AG04450 (cell line): ENCODE measurements around the gene COBLL1. TPM values are rescaled to one million over a fixed set of nuclear protein-coding genes. Genes with fewer than 3 reads are reported as not detected.
"Not testable (repeated sequence)": the region's sequence is repeated elsewhere in the genome, so short reads cannot be mapped to it uniquely, and the experiment has no call there.

Source experiments
- CTCF ChIA-PET: fragments of 300-600, 350-600 bp; formaldehyde crosslinking; extraction: SDS; loops from one replicate; lab custom pipeline; 2022; ENCODE audit warnings: antibody characterized with exemption, inconsistent platforms; lab: Charles Lee
- POLR2A ChIA-PET: fragments of 350-600 bp; formaldehyde crosslinking; extraction: SDS; loops from one replicate; lab custom pipeline; 2021; ENCODE audit warnings: antibody characterized with exemption, inconsistent platforms; lab: Yijun Ruan, JAX
- DNase-seq: peaks from one replicate; pipeline ENCODE4 v3.0.0-alpha.2; 2011; ENCODE audit warnings: low read depth, low spot score
- H3K27ac ChIP-seq: one replicate; pipeline ENCODE4 v1.5.1; 2012; ENCODE audit warnings: low read depth, low read length, control low read depth
- H3K27me3 ChIP-seq: one replicate; pipeline ENCODE4 v1.6.0; 2012; ENCODE audit warnings: low read length; ENCODE audit not compliant: control insufficient read depth, insufficient read depth
- H3K4me3 ChIP-seq: 2 replicates; pipeline ENCODE4 v1.5.1; 2011; ENCODE audit warnings: mild to moderate bottlenecking, low read depth, low read length, control low read depth
- H3K9me3 ChIP-seq: 2 replicates; pipeline ENCODE4 v1.5.1; 2012; ENCODE audit warnings: low read length; ENCODE audit not compliant: control insufficient read depth, insufficient read depth
- polyA plus RNA-seq: library from polyadenylated mRNA; depleted of rRNA; stranded (reverse); fragments of >200 nt; gene quantifications from 2 replicates; pipeline ENCODE4 v1.2.3, GENCODE V29; 2011
- TF ChIP-seq, protein P1 (sequence below): IDR thresholded peaks from 2 replicates; pipeline ENCODE4 v1.5.1; 2011; ENCODE audit warnings: low read depth, low read length, control low read depth, inconsistent platforms

Gene COBLL1
- polyA plus RNA-seq, 1 experiment, result 0.79 TPM

DNA sequence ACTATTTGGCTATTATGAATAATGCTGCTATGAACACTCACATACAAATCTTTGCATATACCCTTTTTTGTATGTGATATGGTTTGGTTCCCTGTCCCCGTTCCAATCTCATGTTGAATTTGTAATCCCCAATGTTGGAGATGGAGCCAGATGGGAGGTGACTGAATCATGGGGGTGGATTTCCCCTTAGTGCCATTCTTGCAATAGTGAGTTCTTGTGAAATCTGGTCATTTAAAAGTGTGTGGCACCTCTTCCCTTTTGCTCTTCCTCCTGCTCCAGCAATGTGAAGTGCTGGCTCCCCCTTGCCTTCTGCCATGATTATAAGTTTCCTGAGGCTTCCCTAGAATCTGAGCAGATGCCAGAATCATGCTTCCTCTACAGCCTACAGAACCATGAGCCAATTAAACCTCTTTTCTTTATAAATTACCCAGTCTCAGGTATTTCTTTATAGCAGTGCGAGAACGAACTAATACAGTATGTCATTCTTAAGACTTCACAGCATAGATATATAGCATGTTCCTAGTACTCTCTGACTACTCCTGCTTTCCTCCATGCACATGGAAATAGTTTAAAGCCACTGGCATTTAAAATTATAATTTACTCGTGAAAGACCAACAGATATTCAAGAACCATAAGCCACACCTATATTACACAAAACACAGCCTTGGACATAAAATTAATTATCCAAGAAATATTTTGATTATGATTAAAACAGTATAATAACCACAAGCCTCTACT, 75.2 kb downstream of the COBLL1 start:
- TF ChIP-seq, protein P1, sequence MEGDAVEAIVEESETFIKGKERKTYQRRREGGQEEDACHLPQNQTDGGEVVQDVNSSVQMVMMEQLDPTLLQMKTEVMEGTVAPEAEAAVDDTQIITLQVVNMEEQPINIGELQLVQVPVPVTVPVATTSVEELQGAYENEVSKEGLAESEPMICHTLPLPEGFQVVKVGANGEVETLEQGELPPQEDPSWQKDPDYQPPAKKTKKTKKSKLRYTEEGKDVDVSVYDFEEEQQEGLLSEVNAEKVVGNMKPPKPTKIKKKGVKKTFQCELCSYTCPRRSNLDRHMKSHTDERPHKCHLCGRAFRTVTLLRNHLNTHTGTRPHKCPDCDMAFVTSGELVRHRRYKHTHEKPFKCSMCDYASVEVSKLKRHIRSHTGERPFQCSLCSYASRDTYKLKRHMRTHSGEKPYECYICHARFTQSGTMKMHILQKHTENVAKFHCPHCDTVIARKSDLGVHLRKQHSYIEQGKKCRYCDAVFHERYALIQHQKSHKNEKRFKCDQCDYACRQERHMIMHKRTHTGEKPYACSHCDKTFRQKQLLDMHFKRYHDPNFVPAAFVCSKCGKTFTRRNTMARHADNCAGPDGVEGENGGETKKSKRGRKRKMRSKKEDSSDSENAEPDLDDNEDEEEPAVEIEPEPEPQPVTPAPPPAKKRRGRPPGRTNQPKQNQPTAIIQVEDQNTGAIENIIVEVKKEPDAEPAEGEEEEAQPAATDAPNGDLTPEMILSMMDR, result no peak
- no peaks in the 10 kb centered on the region for H3K27me3 ChIP-seq
- H3K4me3 ChIP-seq, result no peak overlapping the region
- DNase-seq, result no peak
- ChIA-PET POLR2A (no interaction called here), CTCF (no interaction called here)
- no peaks in the 10 kb centered on the region for H3K9me3 ChIP-seq
- H3K27ac ChIP-seq, result no peak overlapping the region

DNA sequence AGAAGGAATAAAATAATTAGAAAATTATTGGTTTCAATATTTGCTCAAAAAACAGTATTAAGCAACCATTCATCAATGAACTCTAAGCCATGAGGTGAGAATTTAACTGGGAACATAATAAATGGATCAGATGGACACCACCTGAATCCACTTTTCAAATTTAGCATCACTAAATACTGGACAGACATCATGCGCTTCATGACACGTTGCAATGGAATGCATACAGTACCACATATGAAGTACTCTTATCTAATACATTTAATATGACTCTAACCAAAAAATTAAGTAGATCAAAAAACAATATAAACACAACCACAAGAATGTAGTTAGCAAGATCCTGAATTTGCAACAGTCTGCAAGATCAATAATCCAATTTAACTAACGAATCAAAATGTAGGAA, 76.6 kb downstream of the COBLL1 start:
- H3K27me3 ChIP-seq, result no peaks in the 10 kb centered on the region
- no peak overlapping the region for H3K4me3 ChIP-seq
- CTCF ChIA-PET, result no interaction called here
- no peaks in the 10 kb centered on the region for H3K9me3 ChIP-seq
- H3K27ac ChIP-seq, result no peak overlapping the region
- DNase-seq, result no peak
- POLR2A ChIA-PET, result no interaction called here
- TF ChIP-seq, protein P1, result no peak

DNA sequence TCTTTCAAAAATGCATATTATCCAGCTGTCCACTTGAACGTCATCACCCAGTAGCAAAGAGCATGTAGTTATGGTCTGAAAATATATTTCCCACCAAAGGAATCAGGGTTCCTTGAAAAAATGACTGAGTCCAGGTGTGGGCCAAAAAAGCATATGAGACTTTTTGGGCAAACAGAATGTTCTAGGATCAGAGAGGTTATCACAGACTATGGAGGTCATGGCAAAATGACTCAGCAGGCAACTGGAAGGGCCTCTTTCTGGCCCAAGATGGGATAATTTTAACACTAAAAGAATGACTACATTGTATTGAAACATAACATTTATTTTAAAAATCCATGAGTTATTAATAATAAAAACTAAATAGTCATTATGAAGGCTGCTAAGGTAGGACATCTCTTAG, 77.1 kb downstream of the COBLL1 start:
- TF ChIP-seq, protein P1, result no peak
- no peak for DNase-seq
- Histone ChIP-seq H3K9me3 (no peaks in the 10 kb centered on the region), H3K27me3 (no peaks in the 10 kb centered on the region), H3K27ac (no peak overlapping the region), H3K4me3 (no peak overlapping the region)
- CTCF ChIA-PET, result no interaction called here
- POLR2A ChIA-PET, result no interaction called here

DNA sequence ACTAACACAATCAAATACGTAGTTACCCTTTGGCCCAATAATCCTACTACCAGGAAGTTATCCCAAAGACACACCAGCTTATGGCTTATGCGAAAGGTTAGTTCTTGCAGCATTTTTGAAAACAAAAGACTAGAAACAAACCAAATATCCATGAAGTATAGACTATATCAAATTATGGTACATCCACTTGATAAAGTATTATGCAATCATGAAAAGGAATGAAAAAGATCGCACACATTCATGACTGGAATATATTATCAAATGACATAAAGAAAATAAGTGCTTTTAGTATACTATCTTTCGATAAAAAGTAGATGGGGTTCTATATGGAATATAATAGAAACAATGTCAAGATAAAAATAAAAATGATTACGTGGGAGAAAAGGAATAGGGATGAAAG, 78.2 kb downstream of the COBLL1 start:
- H3K4me3 ChIP-seq, result no peak overlapping the region
- no peaks in the 10 kb centered on the region for H3K27me3 ChIP-seq
- H3K9me3 ChIP-seq, result no peaks in the 10 kb centered on the region
- DNase-seq, result no peak
- TF ChIP-seq, protein P1, result no peak
- H3K27ac ChIP-seq, result no peak overlapping the region
- ChIA-PET POLR2A (no interaction called here), CTCF (interaction anchor here (0.7 to 1.6 kb wide), 2 partner anchors 25 to 165 kb away, joined by 3 read pairs; no protein-coding TSS in a partner anchor)

DNA sequence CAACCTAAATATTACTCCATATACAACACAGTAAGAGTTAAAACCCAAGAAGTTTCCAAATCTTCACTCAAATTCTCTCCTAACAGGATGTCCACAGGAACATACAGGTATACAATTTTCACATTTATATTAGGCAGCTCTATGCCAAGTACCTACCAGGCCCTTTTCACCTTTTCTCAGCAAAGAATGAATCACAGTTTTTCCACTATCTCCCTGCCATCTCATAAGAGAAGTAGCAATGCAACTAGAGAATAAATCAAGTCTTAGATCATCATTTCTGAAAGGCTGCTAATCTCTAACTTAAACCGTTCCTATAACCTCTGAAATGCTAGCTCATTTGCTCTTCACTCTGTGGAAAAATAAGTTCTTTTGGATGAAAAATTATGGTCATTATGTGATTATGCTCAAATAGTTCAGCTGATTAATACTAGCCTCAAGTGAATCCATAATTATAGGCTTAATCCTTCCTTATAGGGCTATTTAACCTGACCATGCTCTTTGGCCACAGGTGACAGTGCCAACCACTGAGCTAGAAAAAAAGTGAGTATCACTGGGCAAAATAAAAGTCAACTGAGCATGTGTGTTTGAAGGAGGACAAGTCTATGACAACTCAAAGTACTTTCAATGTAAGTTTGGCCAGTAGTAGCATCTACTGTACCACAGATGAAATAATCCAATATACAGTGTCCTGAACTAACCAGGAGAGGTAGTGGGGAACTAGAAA, 79.7 kb downstream of the COBLL1 start:
- Histone ChIP-seq H3K4me3 (no peak overlapping the region), H3K27me3 (no peaks in the 10 kb centered on the region), H3K27ac (no peak overlapping the region), H3K9me3 (no peaks in the 10 kb centered on the region)
- no peak for DNase-seq
- POLR2A ChIA-PET, result no interaction called here
- TF ChIP-seq, protein P1, result no peak
- CTCF ChIA-PET, result interaction anchor here (0.6 to 1.6 kb wide), 2 partner anchors 24 to 532 kb away, joined by 3 to 5 read pairs; no protein-coding TSS in a partner anchor

DNA sequence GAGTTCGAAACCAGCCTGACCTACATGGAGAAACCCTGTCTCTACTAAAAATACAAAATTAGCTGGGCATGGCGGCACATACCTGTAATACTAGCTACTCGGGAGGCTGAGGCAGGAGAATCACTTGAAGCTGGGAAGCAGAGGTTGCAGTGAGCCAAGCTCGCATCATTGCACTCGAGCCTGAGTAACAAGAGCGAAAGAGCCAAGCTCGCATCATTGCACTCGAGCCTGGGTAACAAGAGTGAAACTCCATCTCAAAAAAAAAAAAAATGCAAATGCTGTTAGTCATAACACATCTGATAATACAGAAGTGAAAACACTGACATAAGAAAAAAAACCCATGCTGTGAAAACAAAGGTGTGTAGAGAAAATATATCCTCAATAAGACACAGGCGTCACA, 80.4 kb downstream of the COBLL1 start:
- H3K27me3 ChIP-seq, H3K4me3 ChIP-seq, H3K9me3 ChIP-seq, POLR2A ChIA-PET, CTCF ChIA-PET, H3K27ac ChIP-seq, DNase-seq: not testable (repeated sequence)
